ENCODE results near the gene TRIM66. TPM values are rescaled to one million over a fixed set of nuclear protein-coding genes. Genes with fewer than 3 reads are reported as not detected.
A peak's percentile ranks its signal among the peaks of the same experiment; 100 is the strongest.

TRIM66 gene
- total and polyA plus RNA-seq, 2 donors (not counting 3 experiments of a cell fraction or from before 2014, with no cell fraction given) = 5.5 to 11.7 TPM

DNA sequence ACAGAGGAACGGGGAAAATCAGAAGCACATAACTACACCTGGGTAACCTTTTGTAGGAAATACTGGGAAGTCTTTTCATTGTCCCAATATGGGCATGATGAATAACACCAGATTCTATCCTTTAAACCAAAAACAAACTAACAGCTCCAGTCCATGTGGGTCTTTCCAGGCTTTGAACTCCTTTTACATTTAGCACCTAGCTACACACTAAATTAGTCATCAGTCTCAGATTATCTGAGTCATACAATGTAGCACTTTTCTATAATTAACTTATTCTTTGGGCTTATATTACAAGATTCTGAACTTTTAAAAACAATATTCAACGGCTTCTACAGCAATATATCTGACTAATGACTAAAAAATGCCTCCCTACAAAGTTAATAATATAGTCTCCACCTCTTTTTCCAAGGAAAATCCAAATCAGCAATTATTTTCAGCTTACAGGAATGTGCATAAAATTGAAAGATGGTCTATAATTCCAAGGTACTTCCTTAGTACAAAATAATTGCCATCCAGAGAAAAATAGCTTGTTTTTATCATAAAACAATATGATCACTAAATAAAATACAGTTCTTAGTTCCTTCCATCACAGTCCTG lies 114.8 kb downstream of the TRIM66 start:
- peak; percentile 62 for TF ChIP-seq FOS (IDR thresholded peaks at IDR 0.05; ENCODE audit: borderline replicate concordance, insufficient read depth, low read length)
- no peak for TF ChIP-seq POLR2AphosphoS5 (IDR thresholded peaks at IDR 0.05; ENCODE audit: insufficient read depth, low read depth, low read length)
- TF ChIP-seq JUN (IDR thresholded peaks at IDR 0.05; ENCODE audit: borderline replicate concordance, insufficient read depth, insufficient read length, low read depth) = peak; percentile 25
- H3K9me1 ChIP-seq (replicated peaks; ENCODE audit: control insufficient read depth, extremely low read depth, insufficient read depth, low read length) = no peaks in the 10 kb centered on the region
- CTCF ChIA-PET = interaction anchor here (0.7 to 3.5 kb wide), 33 partner anchors 9 to 939 kb away, joined by 3 to 52 read pairs (median 5); partner anchors contain the start of genes LMO1, RPL27A and TRIM66
- dilution Hi-C loops (cut with MboI; ENCODE audit: extremely low pct_ligation_motif_present, low sequenced_read_pairs) = no loop called here
- no peaks in the 10 kb centered on the region for H3K36me3 ChIP-seq (ENCODE audit: control insufficient read depth in 2 of 2, extremely low read depth in 1 of 2, insufficient read depth in 2 of 2, low read length in 2 of 2)
- H4K20me1 ChIP-seq (replicated peaks; ENCODE audit: control insufficient read depth, extremely low read depth, insufficient read depth, low read length) = no peaks in the 10 kb centered on the region
- H3K27ac ChIP-seq (ENCODE audit: insufficient read depth, low read depth, low read length) = no peak overlapping the region
- H3K4me1 ChIP-seq (ENCODE audit: control insufficient read depth, extremely low read depth, insufficient read depth, low read length) = peaks cover 3% of the 10 kb centered on the region
- DNase-seq (ENCODE audit: low read depth, low spot score) = peak; percentile 3
- no peak overlapping the region for H2AFZ ChIP-seq (ENCODE audit: low read depth, low read length)
- H3K4me2 ChIP-seq (ENCODE audit: insufficient read depth, low read length) = no peak overlapping the region
- H3K9ac ChIP-seq (replicated peaks; ENCODE audit: extremely low read depth, insufficient read depth, low read length) = no peak overlapping the region
- H3K79me2 ChIP-seq (ENCODE audit: control insufficient read depth, insufficient read depth, low read length) = no peaks in the 10 kb centered on the region
- intact Hi-C loops (cut with micrococcal nuclease) = loop anchor here (2.0 kb wide), 3 partner anchors 245 to 561 kb away; no protein-coding TSS in a partner anchor
- POLR2A ChIA-PET = no interaction called here
- H3K4me3 ChIP-seq (replicated peaks in 1 of 3; ENCODE audit: insufficient read depth in 1 of 3, low read depth in 1 of 3, low read length in 3 of 3) = no peak overlapping the region
- no TSS peak for BruUV-seq (replicated peaks)
- peaks cover 6% of the 10 kb centered on the region in 2 experiments for H3K27me3 ChIP-seq (ENCODE audit: control insufficient read depth in 2 of 2, insufficient read depth in 2 of 2, low read length in 2 of 2)
- no peak for FAIRE-seq
- no peaks in the 10 kb centered on the region for H3K9me3 ChIP-seq (replicated peaks; ENCODE audit: control insufficient read depth, insufficient read depth, low read length)

DNA sequence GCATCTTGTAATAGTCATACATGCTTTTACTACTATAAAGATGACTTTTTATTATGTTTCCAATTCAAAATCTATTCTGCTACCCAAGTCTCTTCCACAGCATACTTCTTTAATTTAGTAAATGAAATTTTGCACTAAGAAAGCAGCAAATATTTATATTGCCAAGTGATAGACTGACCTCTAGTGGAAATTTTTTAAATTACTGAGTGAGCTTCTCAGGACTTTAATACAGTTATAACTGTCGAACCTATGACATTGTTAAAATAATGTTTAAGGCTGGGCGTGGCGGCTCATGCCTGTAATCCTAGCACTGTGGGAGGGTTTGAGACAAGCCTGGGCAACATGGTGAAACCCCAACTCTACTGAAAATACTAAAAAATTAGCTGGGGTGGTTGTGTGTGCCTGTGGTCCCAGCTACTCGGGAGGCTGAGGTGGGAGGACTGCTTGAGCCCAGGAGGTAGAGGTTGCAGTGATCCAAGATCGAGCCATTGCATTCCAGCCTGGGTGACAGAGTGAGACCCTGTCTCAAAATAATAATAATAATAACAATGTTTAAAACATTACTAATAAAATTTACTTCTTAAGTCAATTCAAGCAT lies 115.8 kb downstream of the TRIM66 start:
- Histone ChIP-seq H3K27me3 (ENCODE audit: control insufficient read depth in 2 of 2, insufficient read depth in 2 of 2, low read length in 2 of 2) (peaks cover 6 to 7% of the 10 kb centered on the region in 2 experiments), H3K27ac (ENCODE audit: insufficient read depth, low read depth, low read length) (no peak overlapping the region), H3K4me2 (ENCODE audit: insufficient read depth, low read length) (no peak overlapping the region), H3K4me3 (replicated peaks in 1 of 3; ENCODE audit: insufficient read depth in 1 of 3, low read depth in 1 of 3, low read length in 3 of 3) (no peak overlapping the region), H3K36me3 (ENCODE audit: control insufficient read depth in 2 of 2, extremely low read depth in 1 of 2, insufficient read depth in 2 of 2, low read length in 2 of 2) (no peaks in the 10 kb centered on the region), H3K79me2 (ENCODE audit: control insufficient read depth, insufficient read depth, low read length) (no peaks in the 10 kb centered on the region), H4K20me1 (replicated peaks; ENCODE audit: control insufficient read depth, extremely low read depth, insufficient read depth, low read length) (no peaks in the 10 kb centered on the region), H3K9ac (replicated peaks; ENCODE audit: extremely low read depth, insufficient read depth, low read length) (no peak overlapping the region), H3K9me1 (replicated peaks; ENCODE audit: control insufficient read depth, extremely low read depth, insufficient read depth, low read length) (no peaks in the 10 kb centered on the region), H3K9me3 (replicated peaks; ENCODE audit: control insufficient read depth, insufficient read depth, low read length) (no peaks in the 10 kb centered on the region), H3K4me1 (ENCODE audit: control insufficient read depth, extremely low read depth, insufficient read depth, low read length) (peaks cover 3% of the 10 kb centered on the region), H2AFZ (ENCODE audit: low read depth, low read length) (no peak overlapping the region)
- DNase-seq (ENCODE audit: low read depth, low spot score) = peak; percentile 50
- TF ChIP-seq, protein P1, sequence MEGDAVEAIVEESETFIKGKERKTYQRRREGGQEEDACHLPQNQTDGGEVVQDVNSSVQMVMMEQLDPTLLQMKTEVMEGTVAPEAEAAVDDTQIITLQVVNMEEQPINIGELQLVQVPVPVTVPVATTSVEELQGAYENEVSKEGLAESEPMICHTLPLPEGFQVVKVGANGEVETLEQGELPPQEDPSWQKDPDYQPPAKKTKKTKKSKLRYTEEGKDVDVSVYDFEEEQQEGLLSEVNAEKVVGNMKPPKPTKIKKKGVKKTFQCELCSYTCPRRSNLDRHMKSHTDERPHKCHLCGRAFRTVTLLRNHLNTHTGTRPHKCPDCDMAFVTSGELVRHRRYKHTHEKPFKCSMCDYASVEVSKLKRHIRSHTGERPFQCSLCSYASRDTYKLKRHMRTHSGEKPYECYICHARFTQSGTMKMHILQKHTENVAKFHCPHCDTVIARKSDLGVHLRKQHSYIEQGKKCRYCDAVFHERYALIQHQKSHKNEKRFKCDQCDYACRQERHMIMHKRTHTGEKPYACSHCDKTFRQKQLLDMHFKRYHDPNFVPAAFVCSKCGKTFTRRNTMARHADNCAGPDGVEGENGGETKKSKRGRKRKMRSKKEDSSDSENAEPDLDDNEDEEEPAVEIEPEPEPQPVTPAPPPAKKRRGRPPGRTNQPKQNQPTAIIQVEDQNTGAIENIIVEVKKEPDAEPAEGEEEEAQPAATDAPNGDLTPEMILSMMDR (IDR thresholded peaks at IDR 0.05; ENCODE audit: extremely low read depth in 1 of 2, insufficient read depth in 1 of 2, low read depth in 1 of 2, low read length in 2 of 2) = peak; percentile 19 to 28
- TF ChIP-seq, protein P2, sequence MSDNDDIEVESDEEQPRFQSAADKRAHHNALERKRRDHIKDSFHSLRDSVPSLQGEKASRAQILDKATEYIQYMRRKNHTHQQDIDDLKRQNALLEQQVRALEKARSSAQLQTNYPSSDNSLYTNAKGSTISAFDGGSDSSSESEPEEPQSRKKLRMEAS (IDR thresholded peaks at IDR 0.05; ENCODE audit: insufficient read depth, insufficient read length) = no peak
- no peak for FAIRE-seq
- intact Hi-C loops (cut with micrococcal nuclease) (loop anchor here (1.0 to 2.0 kb wide), 6 partner anchors 228 to 560 kb away; no protein-coding TSS in a partner anchor), dilution Hi-C loops (cut with MboI; ENCODE audit: extremely low pct_ligation_motif_present, low sequenced_read_pairs) (no loop called here)
- CTCF ChIA-PET = interaction anchor here (0.6 to 3.5 kb wide), 51 partner anchors 10 to 940 kb away, joined by 3 to 52 read pairs (median 4); partner anchors contain the start of genes LMO1, RPL27A and TRIM66
- no TSS peak for BruUV-seq (replicated peaks)
- POLR2A ChIA-PET = no interaction called here

Data from endothelial cell of umbilical vein (primary cell).